Omental fat pad (tissue), 4 donors: ENCODE measurements around the gene ATG2B. TPM values are rescaled to one million over a fixed set of nuclear protein-coding genes. Genes with fewer than 3 reads are reported as not detected.
A peak's percentile ranks its signal among the peaks of the same experiment; 100 is the strongest.

Experiments used
- ATAC-seq: fragments of 150-250 bp; one replicate; pipeline ENCODE4 v1.9.1; 2016; ENCODE audit warnings: mild to moderate bottlenecking, moderate library complexity; ENCODE audit not compliant: low FRiP score
- DNase-seq: peaks from one replicate; pipeline ENCODE4 v3.0.0-alpha.2; 2019; ENCODE audit warnings: low spot score
- total RNA-seq, 4 donors: library from RNA; depleted of rRNA; stranded (reverse); fragments of >200 nt; gene quantifications; one replicate each; pipeline ENCODE4 v1.1.0, GENCODE V29; 2016
- TF ChIP-seq, protein P1 (sequence below), 3 donors: fragments of 450-650 bp; IDR thresholded peaks; one replicate each; pipeline ENCODE4 v1.5.1; 2016 to 2017; ENCODE audit warnings: antibody characterized with exemption in 3 of 3, mild to moderate bottlenecking in 3 of 3, moderate library complexity in 2 of 3

Gene ATG2B
- total RNA-seq, 4 donors from 2014 or later = 22.9 to 33.1 (median 27.3) TPM

DNA sequence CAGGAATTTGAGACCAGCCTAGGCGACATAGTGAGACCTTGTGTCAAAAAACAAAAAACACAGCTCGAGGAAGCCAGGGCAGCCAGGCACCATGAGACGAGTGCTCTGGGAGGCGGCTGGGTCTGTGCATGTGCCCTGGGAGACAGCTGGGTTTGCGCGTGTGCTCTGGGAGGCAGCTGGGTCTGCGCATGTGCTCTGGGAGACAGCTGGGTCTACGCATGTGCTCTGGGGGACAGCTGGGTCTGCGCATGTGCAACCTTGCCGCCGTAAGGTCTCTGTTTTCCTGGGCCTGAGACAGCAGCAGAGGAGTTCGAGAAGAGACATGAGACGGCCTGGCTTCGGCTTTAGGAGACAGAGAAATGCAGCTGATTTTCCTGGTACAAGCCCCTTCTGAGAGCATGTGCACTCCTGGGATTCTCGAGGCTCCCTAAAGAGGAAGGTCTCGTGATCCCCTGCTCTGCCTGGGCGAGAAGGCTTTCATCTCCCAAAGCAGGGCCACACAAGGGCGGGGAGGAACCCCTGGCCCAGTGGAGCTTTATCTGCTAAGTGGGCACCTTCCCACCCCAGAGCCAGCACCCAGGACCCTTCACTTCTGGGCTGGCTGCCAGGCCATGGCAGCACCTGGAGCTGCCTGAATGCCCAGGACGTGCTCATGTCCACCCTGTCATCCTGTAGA, 110.7 kb downstream of the ATG2B start:
- TF ChIP-seq, protein P1, sequence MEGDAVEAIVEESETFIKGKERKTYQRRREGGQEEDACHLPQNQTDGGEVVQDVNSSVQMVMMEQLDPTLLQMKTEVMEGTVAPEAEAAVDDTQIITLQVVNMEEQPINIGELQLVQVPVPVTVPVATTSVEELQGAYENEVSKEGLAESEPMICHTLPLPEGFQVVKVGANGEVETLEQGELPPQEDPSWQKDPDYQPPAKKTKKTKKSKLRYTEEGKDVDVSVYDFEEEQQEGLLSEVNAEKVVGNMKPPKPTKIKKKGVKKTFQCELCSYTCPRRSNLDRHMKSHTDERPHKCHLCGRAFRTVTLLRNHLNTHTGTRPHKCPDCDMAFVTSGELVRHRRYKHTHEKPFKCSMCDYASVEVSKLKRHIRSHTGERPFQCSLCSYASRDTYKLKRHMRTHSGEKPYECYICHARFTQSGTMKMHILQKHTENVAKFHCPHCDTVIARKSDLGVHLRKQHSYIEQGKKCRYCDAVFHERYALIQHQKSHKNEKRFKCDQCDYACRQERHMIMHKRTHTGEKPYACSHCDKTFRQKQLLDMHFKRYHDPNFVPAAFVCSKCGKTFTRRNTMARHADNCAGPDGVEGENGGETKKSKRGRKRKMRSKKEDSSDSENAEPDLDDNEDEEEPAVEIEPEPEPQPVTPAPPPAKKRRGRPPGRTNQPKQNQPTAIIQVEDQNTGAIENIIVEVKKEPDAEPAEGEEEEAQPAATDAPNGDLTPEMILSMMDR (IDR thresholded peaks at IDR 0.05) = no peak
- ATAC-seq = no peak

DNA sequence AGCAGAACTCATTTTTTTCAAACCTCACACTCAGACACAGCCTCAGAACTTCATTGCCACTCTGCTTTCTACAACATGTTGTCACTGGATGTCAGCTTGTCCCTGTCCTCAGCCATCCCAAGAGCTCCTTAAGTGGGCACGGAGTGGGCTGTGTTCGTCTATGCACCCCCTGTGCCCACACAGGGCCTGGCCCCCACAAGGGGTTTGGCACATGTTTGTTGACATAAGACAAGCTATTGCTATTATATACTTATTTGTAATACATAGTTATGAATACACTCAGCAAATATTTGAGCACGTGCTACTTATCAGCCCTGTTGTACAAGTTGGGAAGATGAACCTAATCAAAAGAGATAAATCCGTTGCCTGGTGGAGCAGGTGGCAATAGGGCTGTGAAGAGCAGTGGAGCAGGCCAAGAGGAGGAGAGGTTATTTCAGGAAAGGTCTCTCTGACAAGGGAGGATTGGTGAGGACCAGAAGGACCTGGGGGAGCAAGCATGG, 111.4 kb downstream of the ATG2B start:
- TF ChIP-seq, protein P1 (IDR thresholded peaks at IDR 0.05) = no peak
- no peak for DNase-seq
- ATAC-seq = no peak

More for the DNA sequence above, 110.7 kb downstream of the ATG2B start:
- no peak for DNase-seq

DNA sequence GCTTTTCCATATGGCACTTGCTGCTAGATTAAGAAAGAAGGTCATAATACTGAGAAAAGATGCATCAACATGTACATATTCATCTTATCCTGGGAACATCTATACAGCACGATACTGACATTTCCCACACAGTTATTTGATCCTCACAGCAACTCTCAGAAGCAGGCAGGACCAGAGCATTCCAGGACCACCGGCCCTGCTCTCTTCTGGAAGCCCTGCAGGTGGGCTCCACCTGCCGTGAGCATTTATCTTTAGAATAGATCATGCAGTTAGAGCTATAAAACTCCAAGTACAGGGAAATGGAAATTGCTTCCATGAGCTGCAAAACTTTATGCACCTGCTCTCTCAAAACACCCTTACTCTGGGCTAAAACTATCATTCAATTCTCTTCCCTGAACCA, 112.7 kb downstream of the ATG2B start:
- TF ChIP-seq, protein P1 (IDR thresholded peaks at IDR 0.05) = no peak
- DNase-seq (no peak), ATAC-seq (no peak)

DNA sequence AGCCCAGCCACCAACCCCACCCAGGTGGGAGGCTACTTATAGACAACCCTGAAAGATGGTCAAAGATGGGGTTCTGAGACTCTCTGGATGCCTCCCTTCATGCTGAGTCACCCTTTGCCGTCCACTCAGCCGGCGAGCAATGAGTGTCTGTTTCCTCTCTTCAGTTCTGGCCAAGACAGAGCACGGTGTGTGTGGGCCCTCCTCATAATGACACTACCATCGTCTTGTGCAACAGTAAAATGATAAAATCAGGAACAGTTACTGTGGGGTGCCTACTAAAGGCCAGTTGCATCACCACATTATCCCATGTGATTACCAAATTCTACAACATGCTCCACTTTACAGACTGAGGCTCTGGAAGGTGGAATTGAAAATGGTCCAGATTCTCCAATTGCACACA, 114.1 kb downstream of the ATG2B start:
- ATAC-seq = peak; percentile 85
- no peak for DNase-seq
- TF ChIP-seq, protein P1 (IDR thresholded peaks at IDR 0.05) = no peak

DNA sequence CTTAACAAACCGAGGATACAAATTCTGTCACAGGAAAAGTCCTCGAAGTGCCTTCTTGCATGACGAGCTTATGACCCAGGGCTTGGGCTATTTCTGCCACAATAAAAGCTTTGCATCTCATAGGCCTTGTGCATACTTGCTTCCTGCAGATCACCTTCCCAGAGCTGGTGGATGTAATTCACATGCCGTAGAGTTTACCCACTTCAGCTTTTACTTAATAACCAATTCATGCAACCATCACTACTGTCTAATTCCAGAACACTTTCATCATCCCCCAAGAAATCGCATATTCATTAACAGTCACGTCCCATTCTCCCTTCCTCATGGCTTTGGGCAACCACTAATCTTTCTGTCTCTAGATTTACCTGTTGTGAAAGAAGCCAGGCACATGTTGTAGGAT, 116.1 kb downstream of the ATG2B start:
- TF ChIP-seq, protein P1 (IDR thresholded peaks at IDR 0.05) = no peak
- DNase-seq (no peak), ATAC-seq (no peak)

DNA sequence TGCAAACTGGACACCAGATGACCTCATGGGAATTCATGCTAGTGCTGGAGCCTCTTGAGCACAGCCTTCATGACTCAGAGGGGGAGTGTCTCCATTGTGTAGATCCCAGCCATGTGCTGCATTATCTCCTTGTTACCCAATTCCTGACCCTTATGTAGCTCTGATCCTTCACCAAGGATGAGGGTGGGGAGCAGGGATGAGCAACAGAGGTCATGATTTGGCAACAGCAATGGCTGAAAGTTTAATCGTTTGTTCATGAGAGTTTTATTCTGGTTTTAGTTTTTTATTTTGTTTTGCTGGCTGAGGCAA, 116.6 kb downstream of the ATG2B start:
- ATAC-seq (peak; percentile 85), DNase-seq (no peak)
- TF ChIP-seq, protein P1 (IDR thresholded peaks at IDR 0.05) = no peak
